Upper lobe of right lung (tissue), 1 donor: ENCODE results near the gene SLC12A7. TPM values are rescaled to one million over a fixed set of nuclear protein-coding genes. Genes with fewer than 3 reads are reported as not detected.

Experiments used
- ATAC-seq: fragments of 200-7000 bp; cut with Tn5 transposase; one replicate; pipeline ENCODE4 v1.9.1; 2020; ENCODE audit warnings: mild to moderate bottlenecking, moderate library complexity
- DNase-seq: peaks from one replicate; pipeline ENCODE4 v3.0.0-alpha.2; 2020
- H3K27ac ChIP-seq: fragments of 200-600 bp; one replicate; pipeline ENCODE4 v1.8.0; 2022
- H3K27me3 ChIP-seq: fragments of 200-600 bp; one replicate; pipeline ENCODE4 v1.8.0; 2022; ENCODE audit warnings: mild to moderate bottlenecking
- H3K36me3 ChIP-seq: fragments of 200-600 bp; one replicate; pipeline ENCODE4 v1.8.0; 2022
- H3K4me1 ChIP-seq: fragments of 200-600 bp; one replicate; pipeline ENCODE4 v1.8.0; 2022
- H3K4me3 ChIP-seq: fragments of 200-600 bp; one replicate; pipeline ENCODE4 v1.8.0; 2022; ENCODE audit warnings: mild to moderate bottlenecking
- H3K9me3 ChIP-seq: fragments of 200-600 bp; one replicate; pipeline ENCODE4 v1.8.0; 2022
- intact Hi-C: fragments of 100-400 bp; cut with DNase I; formaldehyde crosslinking; loops from one replicate; pipeline ENCODE4 v1.11.0; 2022
- total RNA-seq: library from RNA; stranded (reverse); fragmentation: NEBNext Ultra II Directional; extraction: Animal tissue kit (Norgen Biotek cat#: 25700); gene quantifications from one replicate; pipeline ENCODE4 v1.2.1, GENCODE V29; 2021
- TF ChIP-seq, protein P1 (sequence below): fragments of 200-600 bp; IDR thresholded peaks from one replicate; pipeline ENCODE4 v1.8.0; 2022; ENCODE audit warnings: antibody characterized with exemption
- donor health status: DM: no; HTN: yes; CAD: no; lungs with severe emphysema.

Gene SLC12A7
- total RNA-seq, 1 donor from 2014 or later = 49.6 TPM

DNA sequence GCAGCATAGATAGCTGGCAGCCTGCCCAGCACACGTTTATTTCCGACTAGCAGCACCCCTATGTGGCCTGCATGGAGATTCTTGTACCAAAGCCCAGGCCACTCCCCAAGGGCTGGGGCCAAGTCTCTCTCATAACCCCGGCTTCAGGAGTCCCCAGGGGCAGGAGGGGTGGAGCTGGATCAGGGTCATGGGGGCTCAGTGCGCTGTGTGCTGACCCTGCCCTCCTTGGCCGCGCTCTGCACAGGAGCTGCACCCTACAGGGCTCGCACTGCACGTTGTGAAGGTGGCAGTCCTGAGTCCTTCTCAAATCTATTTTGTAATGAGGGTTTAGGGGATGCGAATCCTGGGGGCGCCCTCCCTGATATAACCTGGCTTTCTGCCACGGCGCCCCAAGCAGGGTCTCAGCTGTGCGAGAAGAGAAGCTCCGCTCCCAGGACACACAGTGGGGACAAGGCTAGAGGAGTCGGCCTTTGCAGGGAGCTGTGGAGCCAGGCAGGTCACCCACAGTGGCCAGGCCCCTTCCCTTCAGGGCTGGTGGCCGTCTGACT lies 74.7 kb downstream of the SLC12A7 start:
- Histone ChIP-seq H3K27ac (no peak overlapping the region), H3K36me3 (no peaks in the 10 kb centered on the region), H3K27me3 (no peaks in the 10 kb centered on the region), H3K4me1 (no peaks in the 10 kb centered on the region), H3K4me3 (no peak overlapping the region), H3K9me3 (no peaks in the 10 kb centered on the region)
- intact Hi-C loops = no loop called here
- TF ChIP-seq, protein P1, sequence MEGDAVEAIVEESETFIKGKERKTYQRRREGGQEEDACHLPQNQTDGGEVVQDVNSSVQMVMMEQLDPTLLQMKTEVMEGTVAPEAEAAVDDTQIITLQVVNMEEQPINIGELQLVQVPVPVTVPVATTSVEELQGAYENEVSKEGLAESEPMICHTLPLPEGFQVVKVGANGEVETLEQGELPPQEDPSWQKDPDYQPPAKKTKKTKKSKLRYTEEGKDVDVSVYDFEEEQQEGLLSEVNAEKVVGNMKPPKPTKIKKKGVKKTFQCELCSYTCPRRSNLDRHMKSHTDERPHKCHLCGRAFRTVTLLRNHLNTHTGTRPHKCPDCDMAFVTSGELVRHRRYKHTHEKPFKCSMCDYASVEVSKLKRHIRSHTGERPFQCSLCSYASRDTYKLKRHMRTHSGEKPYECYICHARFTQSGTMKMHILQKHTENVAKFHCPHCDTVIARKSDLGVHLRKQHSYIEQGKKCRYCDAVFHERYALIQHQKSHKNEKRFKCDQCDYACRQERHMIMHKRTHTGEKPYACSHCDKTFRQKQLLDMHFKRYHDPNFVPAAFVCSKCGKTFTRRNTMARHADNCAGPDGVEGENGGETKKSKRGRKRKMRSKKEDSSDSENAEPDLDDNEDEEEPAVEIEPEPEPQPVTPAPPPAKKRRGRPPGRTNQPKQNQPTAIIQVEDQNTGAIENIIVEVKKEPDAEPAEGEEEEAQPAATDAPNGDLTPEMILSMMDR = no peak
- DNase-seq (no peak), ATAC-seq (no peak)

- no peak overlapping the region for H3K4me3 ChIP-seq
- no peak for ATAC-seq
- H3K36me3 ChIP-seq = no peaks in the 10 kb centered on the region
- TF ChIP-seq, protein P1 = no peak
- H3K27me3 ChIP-seq = no peaks in the 10 kb centered on the region
- no peak for DNase-seq
- H3K27ac ChIP-seq = no peak overlapping the region
- H3K9me3 ChIP-seq = no peaks in the 10 kb centered on the region
- H3K4me1 ChIP-seq = no peaks in the 10 kb centered on the region
- intact Hi-C loops = no loop called here
Measured at GRCh38 chr5:1036504-1037122, 75.2 kb downstream of the SLC12A7 start.

DNA sequence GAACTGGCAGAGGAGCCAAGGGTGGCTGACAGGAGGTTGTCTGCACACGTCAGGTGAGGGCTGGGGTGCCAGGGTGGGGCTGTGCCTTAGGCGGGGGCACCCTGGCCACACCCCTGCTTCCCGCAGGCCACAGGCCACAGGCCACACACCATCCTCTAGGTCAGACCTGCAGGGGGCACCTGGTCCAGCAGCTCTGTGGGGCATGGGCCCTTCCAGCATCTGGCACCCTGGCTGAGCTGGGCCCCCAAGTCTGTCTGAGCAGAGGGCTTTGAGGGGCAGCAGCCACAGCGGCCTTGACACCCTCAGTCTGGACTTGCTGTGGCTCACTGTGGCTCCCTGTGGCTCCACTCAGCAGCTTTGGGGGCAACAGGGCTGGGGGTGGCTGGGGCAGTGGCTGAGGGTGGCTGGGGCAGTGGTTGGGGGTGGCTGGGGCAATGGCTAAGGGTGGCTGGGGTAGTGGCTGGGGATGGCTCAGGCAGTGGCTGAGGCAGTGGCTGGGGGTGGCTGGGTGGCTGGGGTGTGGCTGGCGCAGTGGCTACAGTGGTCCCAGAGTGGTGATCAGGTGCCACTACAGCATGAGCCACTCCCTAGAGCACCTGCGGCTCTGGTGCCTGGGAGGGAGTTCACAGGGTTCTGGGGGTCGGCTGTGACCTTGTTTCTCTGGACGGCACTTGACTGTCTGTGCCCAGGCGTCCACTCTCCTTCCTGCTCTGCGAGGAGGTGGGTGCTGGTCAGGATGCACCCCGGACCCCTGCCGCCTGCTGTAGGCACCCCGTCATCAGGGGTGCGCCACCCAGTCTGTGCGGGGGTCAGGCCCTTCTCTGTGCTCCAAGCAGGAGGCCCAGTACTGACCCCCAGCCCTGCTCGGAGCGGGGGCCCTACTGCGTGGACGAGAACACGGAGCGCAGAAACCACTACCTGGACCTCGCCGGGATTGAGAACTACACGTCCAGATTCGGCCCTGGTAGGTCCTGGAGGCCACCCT lies 76.2 kb downstream of the SLC12A7 start:
- Histone ChIP-seq H3K4me3 (no peak overlapping the region), H3K27ac (no peak overlapping the region), H3K36me3 (no peaks in the 10 kb centered on the region), H3K4me1 (no peaks in the 10 kb centered on the region), H3K9me3 (no peaks in the 10 kb centered on the region), H3K27me3 (no peaks in the 10 kb centered on the region)
- DNase-seq = no peak
- TF ChIP-seq, protein P1 = no peak
- no peak for ATAC-seq
- intact Hi-C loops = no loop called here

DNA sequence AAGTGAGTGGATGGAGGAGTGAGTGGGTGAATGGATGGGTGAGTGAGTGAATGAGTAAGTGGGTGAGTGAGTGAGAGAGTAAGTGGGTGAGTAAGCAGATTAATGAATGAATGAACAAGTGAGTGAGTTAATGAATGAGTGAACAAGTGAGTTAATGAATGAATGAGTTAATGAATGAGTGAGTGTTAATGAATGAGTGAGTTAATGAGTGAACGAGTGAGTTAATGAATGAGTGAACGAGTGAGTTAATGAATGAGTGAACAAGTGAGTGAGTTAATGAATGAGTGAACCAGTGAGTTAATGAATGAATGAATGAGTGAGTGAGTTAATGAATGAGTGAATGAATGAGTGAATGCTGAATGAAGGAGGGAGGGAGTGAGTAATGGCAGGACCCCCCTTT lies 76.9 kb downstream of the SLC12A7 start:
- DNase-seq = no peak
- H3K4me1 ChIP-seq = no peaks in the 10 kb centered on the region
- intact Hi-C loops = no loop called here
- no peak for ATAC-seq
- TF ChIP-seq, protein P1 = no peak
- H3K27me3 ChIP-seq = no peaks in the 10 kb centered on the region
- no peak overlapping the region for H3K27ac ChIP-seq
- H3K9me3 ChIP-seq = no peaks in the 10 kb centered on the region
- no peaks in the 10 kb centered on the region for H3K36me3 ChIP-seq
- H3K4me3 ChIP-seq = no peak overlapping the region

DNA sequence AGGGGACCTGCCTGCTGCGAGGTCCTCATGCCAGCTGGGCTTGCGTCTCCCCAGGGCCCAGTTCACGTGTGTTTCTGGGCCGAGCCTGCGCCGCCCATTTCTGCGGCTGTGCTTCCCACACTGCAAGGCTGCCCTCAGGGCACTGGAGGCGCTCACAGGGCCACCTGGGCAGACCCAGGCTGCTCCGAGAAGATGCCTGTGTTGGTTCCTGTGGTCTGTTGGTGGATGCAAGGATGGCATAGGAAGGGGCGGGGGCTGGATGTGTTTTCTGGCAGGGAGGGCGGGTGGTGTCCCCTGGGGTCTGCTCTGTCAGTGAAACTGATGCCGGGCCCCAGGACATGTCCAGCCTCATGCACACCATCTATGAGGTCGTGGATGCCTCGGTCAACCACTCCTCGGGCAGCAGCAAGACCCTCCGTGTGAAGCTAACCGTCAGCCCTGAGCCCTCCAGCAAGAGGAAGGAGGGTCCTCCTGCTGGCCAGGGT lies 77.4 kb downstream of the SLC12A7 start:
- Histone ChIP-seq H3K27me3 (no peaks in the 10 kb centered on the region), H3K4me3 (no peak overlapping the region), H3K9me3 (no peaks in the 10 kb centered on the region), H3K36me3 (no peaks in the 10 kb centered on the region), H3K4me1 (no peaks in the 10 kb centered on the region), H3K27ac (no peak overlapping the region)
- DNase-seq = no peak
- TF ChIP-seq, protein P1 = no peak
- no peak for ATAC-seq
- intact Hi-C loops = no loop called here
